Natural killer cell (primary cell): ENCODE data around the gene LEMD3. TPM values are rescaled to one million over a fixed set of nuclear protein-coding genes. Genes with fewer than 3 reads are reported as not detected.

Source experiments
- ATAC-seq, 3 donors: fragments of 150-1000 bp in 2 of 3; fragments of 200-7000 bp in 1 of 3; cut with Tn5 transposase; 1 replicate in 1 of 3; 2 replicates in 2 of 3; pipeline ENCODE4 v1.10.0; 2021; ENCODE audit warnings: mild to moderate bottlenecking in 2 of 3, moderate library complexity in 2 of 3
- DNase-seq, 2 donors: peaks; one replicate each; pipeline versions ENCODE4 v3.0.0 to v3.0.0-alpha.2; 2013 to 2021; ENCODE audit warnings: mixed read lengths in 1 of 2
- H3K27ac ChIP-seq: one replicate; pipeline ENCODE4 v1.5.1; 2013; ENCODE audit warnings: mild to moderate bottlenecking, low read length
- H3K27me3 ChIP-seq: one replicate; pipeline ENCODE4 v1.6.1; 2013; ENCODE audit warnings: low read length; ENCODE audit not compliant: control insufficient read depth, insufficient read depth
- H3K36me3 ChIP-seq: one replicate; pipeline ENCODE4 v1.6.1; 2013; ENCODE audit warnings: low read length; ENCODE audit not compliant: control insufficient read depth, insufficient read depth
- H3K4me1 ChIP-seq: one replicate; pipeline ENCODE4 v1.6.1; 2013; ENCODE audit warnings: low read length; ENCODE audit not compliant: control insufficient read depth, insufficient read depth
- H3K4me3 ChIP-seq: one replicate; pipeline ENCODE4 v1.5.1; 2013; ENCODE audit warnings: low read length
- H3K9me3 ChIP-seq: one replicate; pipeline ENCODE4 v1.6.1; 2013; ENCODE audit warnings: low read length; ENCODE audit not compliant: control insufficient read depth, insufficient read depth
- H3K27ac Mint-ChIP-seq, 2 donors: one replicate each; pipeline ENCODE4 v1.8.0; 2022; ENCODE audit warnings: mild to moderate bottlenecking in 2 of 2, mixed read lengths in 2 of 2, moderate library complexity in 1 of 2
- H3K27me3 Mint-ChIP-seq, 2 donors: one replicate each; pipeline ENCODE4 v1.8.0; 2022; ENCODE audit warnings: low read depth in 2 of 2, mixed read lengths in 2 of 2
- H3K36me3 Mint-ChIP-seq: one replicate; pipeline ENCODE4 v1.8.0; 2022; ENCODE audit warnings: mixed read lengths
- H3K4me1 Mint-ChIP-seq, 2 donors: one replicate each; pipeline ENCODE4 v1.8.0; 2022; ENCODE audit warnings: mixed read lengths in 2 of 2
- H3K4me3 Mint-ChIP-seq: one replicate; pipeline ENCODE4 v1.8.0; 2022; ENCODE audit warnings: mild to moderate bottlenecking, moderate library complexity, mixed read lengths
- H3K9me3 Mint-ChIP-seq, 2 donors: one replicate each; pipeline ENCODE4 v1.8.0; 2022; ENCODE audit warnings: mixed read lengths in 2 of 2
- WGBS: methylation state at CpG from one replicate; pipeline ENCODE4 v1.1.7; 2013; ENCODE audit warnings: missing lambda C conversion rate; ENCODE audit not compliant: insufficient coverage; 5-methylcytosine and 5-hydroxymethylcytosine counted together
- intact Hi-C: fragments of 100-400 bp; cut with micrococcal nuclease; formaldehyde crosslinking; loops from one replicate; pipeline ENCODE4 v1.14.2; 2022
- total RNA-seq, 4 donors: library from RNA; stranded (reverse); fragments of 120-200 nt in 1 of 4; gene quantifications; one replicate each; pipeline versions ENCODE4 v1.2.3 to v1.2.4, GENCODE V29; 2013 to 2022
- TF ChIP-seq, protein P1 (sequence below): fragments of 200-600 bp; IDR thresholded peaks from one replicate; pipeline ENCODE4 v1.8.0; 2022; ENCODE audit warnings: antibody characterized with exemption

The LEMD3 gene
- 10 to 100 TPM; 67.3 to 76.2 (median 71.1) TPM for total RNA-seq
- total RNA-seq (2013): 77.2 TPM

DNA sequence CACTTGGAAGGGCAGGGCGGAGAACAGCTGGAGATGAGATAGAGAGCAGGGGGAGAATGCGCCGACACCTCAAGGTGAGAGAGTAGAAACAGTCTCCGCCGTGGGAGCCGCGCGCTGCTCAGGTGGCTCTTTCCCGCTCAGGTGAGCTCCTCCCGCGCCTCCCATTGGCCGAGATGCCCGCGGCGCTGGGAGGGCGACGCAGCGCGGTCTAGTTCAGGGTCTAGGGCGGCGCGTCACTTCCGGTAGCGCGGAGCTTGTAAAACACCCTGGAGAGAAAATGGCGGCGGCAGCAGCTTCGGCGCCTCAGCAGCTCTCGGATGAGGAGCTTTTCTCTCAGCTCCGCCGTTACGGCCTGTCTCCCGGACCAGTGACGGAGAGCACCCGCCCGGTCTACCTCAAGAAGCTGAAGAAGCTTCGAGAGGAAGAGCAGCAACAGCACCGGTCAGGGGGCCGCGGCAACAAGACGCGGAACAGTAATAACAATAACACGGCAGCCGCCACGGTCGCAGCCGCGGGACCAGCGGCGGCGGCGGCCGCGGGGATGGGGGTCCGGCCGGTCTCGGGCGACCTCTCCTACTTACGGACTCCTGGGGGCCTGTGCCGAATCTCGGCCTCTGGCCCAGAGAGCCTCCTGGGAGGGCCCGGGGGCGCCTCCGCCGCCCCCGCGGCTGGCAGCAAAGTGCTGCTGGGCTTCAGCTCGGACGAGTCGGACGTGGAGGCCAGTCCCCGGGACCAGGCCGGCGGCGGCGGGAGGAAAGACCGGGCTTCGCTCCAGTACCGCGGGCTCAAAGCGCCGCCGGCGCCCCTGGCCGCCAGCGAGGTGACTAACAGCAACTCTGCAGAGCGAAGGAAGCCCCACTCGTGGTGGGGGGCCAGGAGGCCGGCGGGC is at the start of gene LEMD3:
TSS of gene LEMD3 (plus strand) at position 264 of the 889 bp plus-strand sequence. CDS start at position 278, 14 bp downstream.
- H3K4me3 ChIP-seq: peak within 1 kb of the TSS; percentile 97
- Mint-ChIP-seq H3K4me1 (peaks cover 30 to 38% of the 10 kb centered on the region in 2 donors), H3K4me3 (peak within 1 kb of the TSS; percentile 99), H3K27ac (peak within 1 kb of the TSS; percentile 99 to 100), H3K36me3 (no peaks in the 10 kb centered on the region), H3K9me3 (no peaks in the 10 kb centered on the region), H3K27me3 (no peaks in the 10 kb centered on the region)
- DNase-seq (peak; percentile 88 to 98), ATAC-seq (peak; percentile 81 to 93 (median 88))
- H3K36me3 ChIP-seq: no peaks in the 10 kb centered on the region
- no peaks in the 10 kb centered on the region for H3K27me3 ChIP-seq
- WGBS: under 1% methylated on average over 91 of the region's 91 CpGs
- TF ChIP-seq, protein P1, sequence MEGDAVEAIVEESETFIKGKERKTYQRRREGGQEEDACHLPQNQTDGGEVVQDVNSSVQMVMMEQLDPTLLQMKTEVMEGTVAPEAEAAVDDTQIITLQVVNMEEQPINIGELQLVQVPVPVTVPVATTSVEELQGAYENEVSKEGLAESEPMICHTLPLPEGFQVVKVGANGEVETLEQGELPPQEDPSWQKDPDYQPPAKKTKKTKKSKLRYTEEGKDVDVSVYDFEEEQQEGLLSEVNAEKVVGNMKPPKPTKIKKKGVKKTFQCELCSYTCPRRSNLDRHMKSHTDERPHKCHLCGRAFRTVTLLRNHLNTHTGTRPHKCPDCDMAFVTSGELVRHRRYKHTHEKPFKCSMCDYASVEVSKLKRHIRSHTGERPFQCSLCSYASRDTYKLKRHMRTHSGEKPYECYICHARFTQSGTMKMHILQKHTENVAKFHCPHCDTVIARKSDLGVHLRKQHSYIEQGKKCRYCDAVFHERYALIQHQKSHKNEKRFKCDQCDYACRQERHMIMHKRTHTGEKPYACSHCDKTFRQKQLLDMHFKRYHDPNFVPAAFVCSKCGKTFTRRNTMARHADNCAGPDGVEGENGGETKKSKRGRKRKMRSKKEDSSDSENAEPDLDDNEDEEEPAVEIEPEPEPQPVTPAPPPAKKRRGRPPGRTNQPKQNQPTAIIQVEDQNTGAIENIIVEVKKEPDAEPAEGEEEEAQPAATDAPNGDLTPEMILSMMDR: no peak
- no peaks in the 10 kb centered on the region for H3K9me3 ChIP-seq
- H3K4me1 ChIP-seq: peaks cover 11% of the 10 kb centered on the region
- intact Hi-C loops: loop anchor here (5.0 to 10.0 kb wide), 2 partner anchors 63 to 765 kb away; partner anchors contain the start of gene XPOT
- H3K27ac ChIP-seq: peak within 1 kb of the TSS; percentile 97

DNA sequence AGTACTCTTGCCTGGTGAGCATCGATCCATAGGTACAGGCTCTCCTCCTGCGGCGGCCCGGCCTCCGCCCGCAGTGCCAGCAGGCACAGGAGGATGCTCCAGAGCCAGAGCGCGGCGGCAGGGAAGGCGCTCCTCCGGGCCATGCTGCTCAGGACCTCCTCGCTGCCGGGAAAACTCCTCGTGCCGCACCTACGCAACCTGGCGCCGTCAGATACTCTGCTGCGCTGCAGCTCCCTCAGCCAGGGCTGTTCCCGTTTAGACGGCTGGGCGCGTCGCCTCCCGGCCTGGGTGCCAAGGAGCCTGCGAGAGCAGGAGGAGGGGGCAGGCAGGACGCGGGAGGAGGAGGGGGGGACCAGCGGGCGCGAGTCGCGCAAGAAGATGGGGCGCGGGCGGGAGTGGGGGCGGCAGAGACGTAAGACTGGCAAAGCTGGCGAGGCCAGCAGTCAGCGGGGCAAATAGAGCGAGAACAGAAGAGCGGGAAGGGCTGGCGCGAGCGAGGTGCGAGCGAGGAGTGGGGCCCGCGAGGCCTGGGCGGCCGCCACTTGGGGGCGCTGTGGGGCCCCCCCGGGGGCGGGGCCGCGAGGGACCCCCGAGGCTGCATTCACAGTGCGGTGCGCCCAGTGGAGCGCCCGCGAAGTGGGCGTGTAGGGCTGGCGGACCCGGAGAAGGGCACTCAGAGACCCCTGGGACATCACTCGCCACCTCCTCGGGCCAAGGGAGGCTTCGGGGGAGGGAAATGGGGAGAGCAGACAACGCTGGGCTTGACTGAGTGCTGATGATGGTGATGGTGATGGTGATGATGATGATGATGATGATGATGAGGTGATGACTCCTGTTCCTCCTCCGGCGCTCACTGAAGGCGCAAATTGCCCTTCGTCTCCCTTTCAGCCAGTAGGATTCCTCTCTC is 48.1 kb upstream of the LEMD3 start, which contains the start of gene WIF1:
TSS of gene WIF1 (minus strand) at position 257 of the 907 bp plus-strand sequence. CDS start at position 143, 114 bp downstream.
- Histone ChIP-seq H3K9me3 (no peaks in the 10 kb centered on the region), H3K4me3 (no peak within 1 kb of the TSS), H3K27ac (no peak within 1 kb of the TSS), H3K4me1 (peaks cover 8% of the 10 kb centered on the region), H3K27me3 (peaks cover 59% of the 10 kb centered on the region), H3K36me3 (no peaks in the 10 kb centered on the region)
- H3K4me3 Mint-ChIP-seq: peak within 1 kb of the TSS; percentile 62
- intact Hi-C loops: loop anchor here (5.0 kb wide), 1 partner anchor 111 kb away; no protein-coding TSS in a partner anchor
- H3K36me3 Mint-ChIP-seq: no peaks in the 10 kb centered on the region
- no peak within 1 kb of the TSS for H3K27ac Mint-ChIP-seq
- no peaks in the 10 kb centered on the region for H3K9me3 Mint-ChIP-seq
- H3K4me1 Mint-ChIP-seq: peaks cover 7 to 9% of the 10 kb centered on the region in 2 donors
- TF ChIP-seq, protein P1: peak; percentile 32
- 4% methylated on average over 73 of the region's 73 CpGs for WGBS
- ATAC-seq: peak; percentile 49 to 57 (median 50)
- peak in 1 of 2 donors; percentile 23 for DNase-seq
- peaks cover 35 to 40% of the 10 kb centered on the region in 2 donors for H3K27me3 Mint-ChIP-seq

DNA sequence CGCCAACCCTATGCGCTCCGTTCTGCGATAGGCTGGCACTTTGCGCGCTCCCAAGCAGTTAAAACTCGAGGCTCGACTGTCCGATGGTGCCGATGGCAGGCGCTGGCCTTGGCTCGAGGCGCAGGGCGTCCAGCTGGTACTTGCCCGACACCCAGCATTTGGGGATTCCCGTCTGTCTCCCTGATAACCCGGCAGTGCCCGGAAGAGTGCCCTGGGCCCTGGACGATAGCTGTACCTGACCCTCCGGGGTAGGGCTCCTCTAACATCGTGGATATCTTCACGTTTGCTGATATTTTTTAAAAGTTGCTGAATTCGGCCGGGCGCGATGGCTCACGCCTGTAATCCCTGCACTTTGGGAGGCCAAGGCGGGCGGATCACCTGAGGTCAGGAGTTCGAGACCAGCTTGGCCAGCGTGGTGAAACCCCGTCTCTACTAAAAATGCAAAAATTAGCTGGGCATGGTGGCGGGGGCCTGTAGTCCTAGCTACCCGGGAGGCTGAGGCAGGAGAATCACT is 47.4 kb upstream of the LEMD3 start:
- Mint-ChIP-seq H3K27me3 (peaks cover 32 to 37% of the 10 kb centered on the region in 2 donors), H3K36me3 (no peaks in the 10 kb centered on the region), H3K4me3 (peak overlapping the region; percentile 5), H3K27ac (no peak overlapping the region), H3K4me1 (peaks cover 7 to 9% of the 10 kb centered on the region in 2 donors), H3K9me3 (no peaks in the 10 kb centered on the region)
- no peak overlapping the region for H3K4me3 ChIP-seq
- H3K4me1 ChIP-seq: peaks cover 8% of the 10 kb centered on the region
- 85% methylated on average over 34 of the region's 34 CpGs for WGBS
- TF ChIP-seq, protein P1: no peak
- no peaks in the 10 kb centered on the region for H3K36me3 ChIP-seq
- H3K9me3 ChIP-seq: no peaks in the 10 kb centered on the region
- no peak overlapping the region for H3K27ac ChIP-seq
- intact Hi-C loops: loop anchor here (5.0 kb wide), 1 partner anchor 110 kb away; no protein-coding TSS in a partner anchor
- DNase-seq: no peak
- ATAC-seq: no peak
- H3K27me3 ChIP-seq: peaks cover 59% of the 10 kb centered on the region
